ENCODE data around the gene SAP130. TPM values are rescaled to one million over a fixed set of nuclear protein-coding genes. Genes with fewer than 3 reads are reported as not detected.

Gene SAP130
- total RNA-seq = 4.9 TPM

- peak; percentile 96 for DNase-seq
Measured at GRCh38 chr2:128027801-128028667, at the start of gene SAP130. TSS of gene SAP130 (minus strand) at chr2:128028059. CDS start at chr2:128026292, 1,767 bp downstream.

GRCh38 chr2:128076461-128077106 lies 48.7 kb upstream of the SAP130 start:
- DNase-seq = no peak

- DNase-seq = no peak
Measured at GRCh38 chr2:128073278-128073677, 45.4 kb upstream of the SAP130 start.

DNA sequence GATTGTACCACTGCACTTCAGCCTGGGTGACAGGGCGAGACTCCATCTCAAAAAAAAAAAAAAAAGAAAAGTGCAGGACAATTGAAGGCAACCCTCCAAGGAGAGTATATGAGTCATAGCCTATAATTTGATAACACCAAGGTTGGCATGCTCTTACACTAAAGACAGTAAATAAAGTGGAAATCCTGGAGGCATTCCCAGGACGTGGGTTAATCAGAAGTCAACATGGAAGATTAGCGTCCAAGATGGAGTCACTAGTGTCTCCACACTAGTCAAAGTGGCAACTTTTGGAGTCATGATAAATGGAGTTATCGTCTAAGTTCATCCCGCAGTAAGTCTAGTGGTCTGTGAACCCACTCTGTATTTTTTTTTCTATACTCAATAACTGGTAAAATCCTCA lies 41.9 kb upstream of the SAP130 start:
- DNase-seq = no peak

DNA sequence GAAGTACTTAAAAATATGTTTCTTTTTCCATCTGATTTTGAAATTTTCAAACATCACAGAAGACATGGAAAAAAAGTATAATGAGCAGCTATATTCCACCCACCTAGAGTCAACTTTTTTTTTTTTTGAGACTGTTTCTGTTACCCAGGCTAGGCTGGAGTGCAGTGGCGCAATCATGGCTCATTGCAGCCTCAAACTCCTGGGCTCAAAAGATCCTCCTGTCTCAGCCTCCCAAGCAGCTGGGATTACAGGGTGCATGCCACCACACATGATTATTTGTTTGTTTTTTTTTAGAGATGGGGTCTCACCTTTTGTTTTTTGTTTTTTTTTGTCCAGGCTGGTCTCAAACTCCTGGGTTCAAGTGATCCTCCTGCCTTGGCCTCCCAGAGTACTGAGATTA lies 36.5 kb upstream of the SAP130 start:
- no peak for DNase-seq

- DNase-seq = no peak
Measured at GRCh38 chr2:128062571-128062970, 34.7 kb upstream of the SAP130 start.

- no peak for DNase-seq
Measured at GRCh38 chr2:128058114-128058513, 30.3 kb upstream of the SAP130 start.

- DNase-seq = no peak
Measured at GRCh38 chr2:128057334-128057733, 29.5 kb upstream of the SAP130 start.

DNA sequence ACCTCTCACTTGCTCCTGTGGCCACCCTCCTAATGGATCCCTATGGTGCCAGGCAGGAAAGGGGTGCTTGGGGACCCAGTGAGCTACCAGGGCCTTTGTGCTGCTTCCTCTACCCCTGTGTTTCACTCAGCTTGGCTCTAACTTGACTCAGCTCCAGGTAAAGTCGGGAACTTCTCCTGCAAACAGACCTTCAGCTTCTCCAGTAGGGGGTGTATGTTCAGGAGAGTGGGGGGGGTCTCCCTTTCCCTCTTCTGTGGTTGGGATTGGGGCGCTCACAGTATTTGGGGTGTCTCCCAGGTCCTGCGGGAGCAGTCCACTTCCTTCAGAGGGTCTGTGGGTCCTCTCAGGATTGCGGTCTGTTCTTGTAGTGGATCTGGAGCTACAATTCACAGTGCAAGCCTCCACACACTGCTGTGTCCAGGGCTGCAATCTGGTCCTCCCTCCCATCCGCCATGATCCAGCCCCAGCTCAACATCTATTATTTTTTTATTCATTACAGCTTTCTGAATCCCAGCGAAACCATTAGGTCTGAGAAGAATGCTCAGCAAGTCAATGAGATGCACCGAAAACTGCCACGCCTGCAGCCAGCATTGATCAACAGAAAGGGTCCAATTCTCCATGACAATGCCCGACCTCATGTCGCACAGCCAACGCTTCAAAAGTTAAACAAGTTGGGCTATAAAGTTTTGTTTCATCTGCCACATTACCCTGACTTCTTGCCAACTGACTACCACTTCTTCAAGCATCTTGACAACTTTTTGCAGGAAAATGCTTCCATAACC lies 26.4 kb upstream of the SAP130 start:
- DNase-seq = no peak

- no peak for DNase-seq
Measured at GRCh38 chr2:128053331-128053730, 25.5 kb upstream of the SAP130 start.

GRCh38 chr2:128043041-128043440 lies 15.2 kb upstream of the SAP130 start:
- DNase-seq = no peak

- no peak for DNase-seq
Measured at GRCh38 chr2:128041561-128041960, 13.7 kb upstream of the SAP130 start.

- no peak for DNase-seq
Measured at GRCh38 chr2:128040166-128040771, 12.4 kb upstream of the SAP130 start.

DNA sequence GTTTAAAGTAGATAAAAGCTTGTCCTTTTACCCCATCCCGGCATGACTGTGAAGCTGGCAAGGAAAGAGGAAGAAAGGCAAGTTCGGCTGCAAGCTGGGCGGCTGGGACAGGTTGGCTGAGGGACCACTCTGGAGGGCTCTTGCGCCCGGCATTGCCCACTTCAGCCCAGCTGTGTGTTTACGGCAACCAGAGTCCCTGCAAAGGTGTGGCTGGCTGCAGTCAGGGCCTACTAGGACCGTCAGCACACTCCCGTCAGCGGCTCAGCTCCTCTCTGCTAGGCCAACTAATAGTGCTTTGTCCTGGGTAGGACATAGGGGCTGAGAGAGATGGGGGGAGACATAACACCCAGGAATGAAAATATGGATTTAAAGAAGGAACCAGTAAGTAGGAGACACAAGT lies 11.7 kb upstream of the SAP130 start:
- no peak for DNase-seq

GRCh38 chr2:128038411-128038810 lies 10.6 kb upstream of the SAP130 start:
- DNase-seq = no peak

- DNase-seq = no peak
Measured at GRCh38 chr2:128037649-128038048, 9.8 kb upstream of the SAP130 start.

- DNase-seq = no peak
Measured at GRCh38 chr2:128036748-128037607, 9.1 kb upstream of the SAP130 start.

GRCh38 chr2:128032092-128032491 lies 4.2 kb upstream of the SAP130 start:
- no peak for DNase-seq

DNA sequence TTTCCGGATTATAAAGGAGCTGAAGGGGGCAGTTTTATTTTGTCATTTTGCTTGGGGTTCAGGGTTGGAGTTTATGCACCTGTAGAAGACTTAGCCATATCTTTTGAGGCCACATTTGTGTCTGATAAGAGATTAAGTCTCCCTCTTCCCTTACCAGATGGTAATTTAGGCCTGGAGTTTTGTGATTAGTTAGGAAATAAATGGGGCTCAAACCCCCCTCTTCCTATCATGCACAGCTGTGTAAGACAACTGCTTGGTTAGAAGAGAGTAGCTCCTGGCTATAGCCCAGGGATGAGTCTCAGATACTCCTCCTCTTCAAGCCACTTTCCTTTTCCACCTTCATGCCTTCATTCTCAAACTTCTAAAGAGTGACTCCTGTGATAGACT lies 802 bp upstream of the SAP130 start:
- DNase-seq = no peak

DNA sequence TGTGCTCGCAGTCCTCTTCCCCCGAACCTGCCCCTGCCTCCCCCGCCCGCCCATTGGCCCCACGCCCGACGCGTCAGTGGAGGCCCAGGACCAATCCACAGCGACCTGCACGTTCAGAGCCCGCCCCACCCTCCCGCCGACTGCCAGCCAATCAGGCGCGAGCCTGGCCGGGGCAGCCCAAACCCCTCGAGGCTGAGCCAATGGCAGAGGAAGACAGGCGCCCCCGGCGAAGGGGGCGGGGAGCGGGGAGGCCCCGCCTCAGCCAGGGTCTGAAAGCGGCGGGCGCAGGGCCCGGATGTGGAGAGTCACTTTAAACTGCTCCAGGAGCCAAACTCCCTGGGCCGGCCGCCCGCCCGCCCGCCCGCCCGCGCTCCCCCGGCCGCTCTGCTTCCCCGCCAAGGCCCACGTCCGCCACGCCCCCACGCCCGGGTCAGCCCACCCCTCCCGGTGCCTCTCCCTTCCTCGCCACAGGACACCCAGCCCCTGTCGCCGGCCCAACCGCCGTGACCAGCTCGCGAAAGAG lies 520 bp downstream of the SAP130 start:
- DNase-seq = peak; percentile 99
